GM12892 (cell line): ENCODE measurements around the gene SLC6A20.

Experiments used
- DNase-seq: peaks from one replicate; pipeline ENCODE4 v3.0.0; 2011; ENCODE audit not compliant: insufficient read length
- FAIRE-seq: peaks from 2 replicates; lab custom pipeline; 2011; peaks lifted over from hg19 to GRCh38; lab: Jason Lieb, UNC
- POLR2A ChIP-seq: IDR thresholded peaks from 2 replicates; pipeline ENCODE4 v1.6.1; 2011; ENCODE audit warnings: low read depth, low read length, control low read depth
- POLR2AphosphoS5 ChIP-seq: IDR thresholded peaks from 2 replicates; pipeline ENCODE4 v1.6.1; 2011; ENCODE audit warnings: low read depth, low read length, control low read depth
- TAF1 ChIP-seq: IDR thresholded peaks from 2 replicates; pipeline ENCODE4 v1.6.1; 2011; ENCODE audit warnings: low read depth, mild to moderate bottlenecking, control low read depth, low read length, borderline replicate concordance

Gene SLC6A20

DNA sequence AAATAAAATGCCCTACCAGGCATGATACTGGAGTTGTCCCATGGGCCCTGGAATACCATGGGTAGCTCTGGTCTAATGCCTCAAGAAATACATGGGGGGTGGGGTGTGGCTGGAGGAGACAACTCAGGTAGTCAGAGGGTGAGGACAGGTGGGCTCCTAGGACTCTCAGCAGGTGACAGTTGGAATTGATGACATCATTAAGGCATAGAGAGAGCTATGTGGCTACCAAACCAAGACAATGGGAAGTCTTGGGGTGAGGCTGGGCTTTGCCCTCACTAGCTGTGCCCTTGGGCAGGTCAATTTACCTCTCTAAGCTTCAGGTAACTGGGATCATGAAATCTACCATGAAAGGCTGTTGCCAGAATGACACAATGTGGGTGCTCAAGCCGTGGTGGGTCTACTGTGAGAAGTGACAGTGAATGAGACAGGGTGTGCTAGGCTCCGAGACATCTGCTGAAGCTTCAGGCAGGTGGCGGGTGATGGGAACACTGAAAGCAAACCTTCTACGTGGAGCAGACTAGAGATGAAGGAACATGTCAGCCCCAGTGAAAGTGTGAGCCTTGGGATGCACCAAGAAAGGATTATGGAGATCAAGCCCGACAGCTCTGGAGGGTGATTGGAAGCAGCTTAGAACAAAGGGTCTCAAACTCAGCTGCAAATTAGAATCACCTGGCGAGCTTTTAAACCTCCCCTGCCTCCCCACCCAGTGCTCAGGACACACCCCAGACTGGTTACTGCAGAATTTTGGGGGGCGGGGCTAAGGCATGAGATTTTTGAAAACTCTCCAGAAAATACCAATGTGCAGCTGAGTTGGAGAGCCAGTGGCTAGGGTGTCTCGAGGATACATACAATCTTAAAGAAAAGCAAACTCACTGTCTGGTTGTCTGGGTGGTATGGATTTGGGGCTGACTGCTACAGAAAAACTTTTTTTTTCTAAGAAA, 21.5 kb downstream of the SLC6A20 start:
- FAIRE-seq (no peak), DNase-seq (no peak)
- TF ChIP-seq POLR2AphosphoS5 (no peak), POLR2A (no peak), TAF1 (no peak)

DNA sequence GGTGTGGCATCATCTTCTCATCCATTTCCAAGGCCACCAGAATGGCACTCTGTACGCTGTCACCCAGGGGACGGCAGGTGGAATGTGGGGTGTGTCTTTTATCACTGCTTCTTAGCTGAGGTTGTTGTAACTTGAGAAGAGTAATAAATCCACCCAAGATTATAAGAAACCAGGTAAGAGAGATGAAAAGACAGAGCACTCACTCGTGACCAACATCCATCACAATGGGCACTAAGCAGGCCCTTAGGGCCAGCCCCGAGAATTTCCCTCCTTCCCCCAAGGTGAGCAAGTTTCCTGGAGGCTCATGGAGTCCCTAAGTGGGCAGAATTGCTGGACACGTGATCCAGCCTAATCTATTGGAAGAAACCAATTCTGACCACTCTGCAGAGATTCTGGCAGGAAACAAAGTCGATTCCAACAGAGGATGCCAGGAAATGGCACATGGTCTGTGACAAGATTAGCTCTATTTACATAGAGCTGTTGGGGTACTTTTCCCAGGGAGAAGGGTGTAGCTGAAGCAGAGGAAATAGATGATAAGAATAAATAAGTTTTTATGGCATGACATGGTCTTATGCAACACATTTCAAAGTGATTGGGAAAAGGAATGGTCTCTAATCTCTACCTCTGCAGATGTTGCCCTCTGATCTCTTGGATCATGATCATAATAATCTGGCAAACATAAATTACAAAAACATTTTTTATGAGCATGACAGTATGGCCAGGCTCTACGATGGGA, 22.5 kb downstream of the SLC6A20 start:
- TF ChIP-seq POLR2AphosphoS5, result no peak
- no peak for TF ChIP-seq TAF1
- TF ChIP-seq POLR2A, result no peak
- FAIRE-seq (no peak), DNase-seq (no peak)

DNA sequence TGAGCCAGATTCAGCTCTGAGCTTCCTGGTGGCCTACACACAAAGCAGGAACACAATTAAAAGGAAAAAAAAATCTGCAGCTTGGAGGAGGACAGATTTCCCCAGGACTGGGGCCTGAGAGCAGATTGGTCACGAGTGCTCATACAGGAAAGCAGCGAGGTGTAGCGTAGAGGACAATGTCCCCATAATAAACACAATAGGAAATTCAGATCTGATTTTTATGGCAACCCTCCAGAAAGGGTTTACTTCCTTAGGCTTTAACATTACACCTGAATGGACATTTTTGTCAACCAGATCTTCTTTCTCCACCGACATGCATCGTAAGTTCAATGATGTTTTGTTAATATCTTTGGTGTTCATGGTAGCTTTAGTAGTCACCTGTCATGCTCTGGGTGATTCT, 23.3 kb downstream of the SLC6A20 start:
- DNase-seq, result no peak
- FAIRE-seq, result no peak
- no peak for TF ChIP-seq POLR2AphosphoS5

DNA sequence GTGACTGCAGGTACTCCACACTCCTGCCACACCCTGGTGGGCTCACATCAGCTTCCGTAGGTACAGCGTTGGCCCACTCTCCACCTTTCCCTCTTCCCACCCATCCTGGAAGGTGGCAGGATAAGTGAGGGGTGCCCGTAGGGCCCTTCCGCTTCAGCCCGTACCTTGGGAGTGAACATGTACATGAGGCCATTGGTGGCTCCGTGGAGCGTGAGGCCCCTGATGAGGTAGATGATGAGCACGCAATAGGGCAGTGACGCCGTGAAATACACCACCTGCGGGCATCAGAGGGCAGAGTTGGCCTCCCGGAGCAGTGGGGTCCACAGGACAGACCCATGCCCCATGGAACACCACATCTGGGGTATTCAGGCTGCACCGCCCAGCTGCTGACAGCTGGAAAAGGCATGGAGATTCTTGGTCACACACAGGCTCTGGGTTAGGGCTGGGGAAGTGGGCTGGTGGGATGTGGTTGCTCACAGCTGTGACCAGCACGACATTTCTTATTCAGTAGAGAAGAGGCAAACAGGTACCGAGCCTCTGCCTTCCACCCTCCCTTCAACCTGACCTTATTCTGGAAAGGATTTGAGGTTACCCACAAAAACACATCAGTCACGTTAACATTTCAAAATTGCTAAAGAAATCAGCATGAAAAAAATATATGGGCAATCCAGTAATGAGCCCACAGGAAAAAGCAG, 23.8 kb downstream of the SLC6A20 start:
- DNase-seq (no peak), FAIRE-seq (no peak)
- TF ChIP-seq TAF1, result no peak
- no peak for TF ChIP-seq POLR2AphosphoS5
- TF ChIP-seq POLR2A, result no peak

DNA sequence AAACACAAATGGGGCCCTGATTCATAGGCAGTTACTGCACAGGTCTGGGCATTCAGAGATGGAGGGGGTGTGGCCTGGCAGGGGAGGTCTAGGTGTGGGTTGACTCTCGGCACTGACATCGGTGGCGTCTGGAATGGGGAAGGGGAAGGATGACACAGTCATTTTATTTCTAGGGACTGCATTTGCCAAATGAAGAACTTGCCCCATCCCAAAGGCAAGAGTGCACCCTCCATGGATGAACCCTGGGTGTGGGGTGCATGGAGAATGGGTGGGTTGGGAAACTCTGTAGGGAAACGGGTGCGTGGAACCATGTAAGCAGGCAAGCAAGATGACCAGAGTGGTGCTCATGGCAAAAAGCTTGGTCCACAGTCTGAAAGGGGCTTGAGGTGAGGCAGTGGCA, 24.5 kb downstream of the SLC6A20 start:
- FAIRE-seq (no peak), DNase-seq (no peak)
- TF ChIP-seq POLR2AphosphoS5 (no peak), POLR2A (no peak), TAF1 (no peak)

DNA sequence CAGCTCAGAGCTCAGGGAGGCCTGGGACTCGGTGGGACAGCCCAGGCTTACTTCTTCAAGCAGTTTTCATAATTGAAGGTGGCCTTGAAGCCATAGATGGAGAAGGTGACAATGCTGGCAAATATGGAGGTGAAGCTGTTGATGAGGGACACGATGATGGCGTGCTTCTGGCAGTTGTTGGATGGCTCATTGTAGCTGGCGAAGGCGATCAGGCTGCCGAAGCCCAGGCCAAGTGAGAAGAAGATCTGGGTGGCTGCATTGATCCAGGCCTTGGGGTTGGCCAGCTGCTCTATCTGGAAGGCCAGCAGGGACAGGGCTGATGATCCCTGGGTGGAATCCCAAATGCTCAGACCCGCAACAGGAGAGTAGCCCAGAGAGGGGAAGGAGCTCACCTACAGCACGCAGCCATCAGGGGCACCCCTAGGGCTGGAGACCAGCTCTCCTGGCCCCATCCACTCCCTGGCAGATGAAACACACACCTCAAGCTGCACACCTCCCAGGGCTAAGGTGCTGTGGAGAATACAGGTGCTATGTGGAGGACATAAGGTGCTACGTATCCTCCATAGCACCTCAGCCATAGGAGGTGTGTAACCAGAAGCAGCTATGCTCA, 25.1 kb downstream of the SLC6A20 start:
- FAIRE-seq (no peak), DNase-seq (no peak)
- no peak for TF ChIP-seq TAF1
- TF ChIP-seq POLR2AphosphoS5, result no peak
- no peak for TF ChIP-seq POLR2A

DNA sequence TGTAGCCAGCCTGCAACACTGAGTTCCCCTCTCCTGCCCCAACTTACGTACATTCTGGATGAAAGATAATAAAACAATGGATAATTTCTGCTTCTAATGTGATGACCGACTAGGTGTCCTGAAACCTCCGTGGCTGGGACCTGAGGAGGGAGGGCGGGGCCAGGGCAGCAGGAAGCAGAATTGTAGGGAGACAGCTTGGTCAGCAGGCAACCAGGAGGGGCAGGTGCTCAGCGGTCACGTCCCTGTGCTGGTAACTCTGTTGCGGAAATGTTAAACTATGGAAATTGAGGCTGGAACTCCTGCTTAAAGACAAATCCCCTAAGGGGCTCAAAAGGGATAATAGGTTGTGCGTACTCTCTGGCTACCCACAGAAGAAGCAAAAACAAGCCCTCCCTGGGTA, 30.4 kb downstream of the SLC6A20 start:
- DNase-seq, result no peak
- TF ChIP-seq POLR2A, result no peak
- no peak for TF ChIP-seq POLR2AphosphoS5
- TF ChIP-seq TAF1, result no peak
- FAIRE-seq, result no peak

DNA sequence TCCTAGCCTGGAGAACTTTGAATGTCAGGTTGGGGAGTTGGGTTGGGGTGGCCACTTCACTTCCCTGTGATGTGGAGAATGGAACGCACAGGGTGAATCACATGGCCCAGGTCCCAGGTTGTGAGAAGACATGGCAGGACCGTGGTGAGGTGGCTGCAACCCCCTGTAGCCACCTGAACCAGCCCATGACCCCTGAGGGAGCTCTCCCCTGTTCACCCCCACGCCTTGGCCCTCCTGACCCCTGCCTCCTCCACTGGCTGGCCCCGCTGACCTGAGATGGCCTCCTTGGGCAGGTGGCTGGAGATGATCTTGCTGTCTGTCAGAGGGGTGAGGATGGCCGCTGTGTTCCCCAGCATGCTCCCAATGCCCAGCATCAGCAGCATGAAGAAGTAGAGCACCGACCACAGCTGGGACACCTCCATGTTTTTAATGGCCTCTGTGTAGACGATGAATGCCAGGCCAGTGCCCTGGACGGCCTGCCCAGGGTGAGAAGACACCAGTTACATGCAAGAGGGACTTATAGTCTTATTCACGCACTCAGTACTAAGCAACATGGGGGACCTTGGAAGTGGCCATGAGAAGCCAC, 31.0 kb downstream of the SLC6A20 start:
- FAIRE-seq (no peak), DNase-seq (no peak)
- TF ChIP-seq POLR2A (no peak), TAF1 (no peak), POLR2AphosphoS5 (no peak)

DNA sequence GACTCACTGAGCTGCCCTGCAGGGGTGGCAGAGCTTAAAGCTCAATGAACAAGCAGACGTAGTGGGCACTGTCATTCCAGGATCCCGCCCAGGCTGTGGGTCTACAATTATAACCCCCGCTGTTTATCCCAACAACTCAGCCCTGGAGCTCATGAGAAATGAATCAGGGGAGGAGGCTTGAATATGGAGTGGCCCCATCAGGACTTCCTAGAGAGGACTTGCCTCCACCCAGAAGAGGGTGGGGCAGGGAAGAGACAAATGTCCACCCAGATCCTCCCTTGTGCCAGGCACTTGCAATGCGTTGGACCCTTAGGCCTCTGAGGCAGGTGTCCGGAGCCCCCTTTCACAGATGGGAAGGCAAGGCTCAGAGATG, 33.0 kb downstream of the SLC6A20 start:
- FAIRE-seq, result no peak
- TF ChIP-seq POLR2AphosphoS5 (no peak), POLR2A (no peak), TAF1 (no peak)
- DNase-seq, result no peak

DNA sequence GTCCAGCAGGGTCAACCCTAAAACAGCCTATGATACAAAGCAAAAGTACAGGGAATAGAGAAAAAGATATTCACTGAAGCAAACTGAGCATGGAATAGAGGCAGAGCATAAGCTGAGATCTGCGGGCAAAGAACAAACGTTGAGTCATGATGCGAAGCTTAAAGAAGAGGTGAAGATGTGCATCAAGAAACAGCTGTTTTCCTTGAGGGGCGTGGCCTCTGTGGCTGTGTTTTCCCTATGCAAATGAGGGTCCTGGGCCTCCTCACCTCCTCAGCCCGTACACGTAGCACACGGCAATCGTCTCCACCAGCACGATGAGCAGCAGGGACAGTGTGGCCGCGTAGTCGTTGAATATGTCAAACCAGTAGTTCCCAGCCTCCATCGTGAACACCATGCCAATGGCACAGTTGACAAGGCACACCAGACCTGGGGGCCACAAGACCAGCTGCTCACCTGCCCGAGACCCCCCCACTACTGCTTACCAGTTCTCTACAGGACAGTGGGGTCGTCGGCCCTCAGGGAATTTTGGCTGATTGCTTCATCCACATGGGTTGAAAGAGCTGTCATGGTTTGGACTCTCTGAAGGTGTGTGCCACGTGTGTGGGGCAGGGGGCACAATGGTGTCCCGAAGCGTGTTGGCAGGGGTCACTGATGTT, 33.6 kb downstream of the SLC6A20 start:
- no peak for DNase-seq
- FAIRE-seq, result no peak
- TF ChIP-seq TAF1, result no peak
- no peak for TF ChIP-seq POLR2A
- TF ChIP-seq POLR2AphosphoS5, result no peak

DNA sequence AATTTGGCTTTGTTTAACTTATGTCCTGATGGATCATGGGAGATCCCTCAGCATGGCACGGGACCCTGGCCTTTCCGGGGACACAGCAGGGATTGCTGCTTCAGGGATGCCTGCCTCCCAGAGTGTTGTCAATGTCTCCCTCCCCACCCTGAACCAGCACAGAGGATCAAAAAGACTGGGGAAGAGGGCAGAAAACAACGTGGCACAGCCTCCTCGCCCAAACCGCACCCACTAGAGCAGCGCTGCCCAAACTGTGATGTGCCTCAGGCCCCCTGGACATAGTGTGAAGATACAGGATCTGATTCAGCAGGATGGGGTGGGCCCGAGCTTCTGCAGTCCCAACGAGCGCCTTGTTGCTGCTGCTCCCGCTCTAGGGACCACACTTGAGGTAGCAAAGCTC, 34.5 kb downstream of the SLC6A20 start:
- TF ChIP-seq TAF1, result no peak
- no peak for TF ChIP-seq POLR2A
- TF ChIP-seq POLR2AphosphoS5, result no peak
- FAIRE-seq (no peak), DNase-seq (no peak)
